ENCODE measurements around the gene GPR84. TPM values are rescaled to one million over a fixed set of nuclear protein-coding genes. Genes with fewer than 3 reads are reported as not detected.

GPR84 gene
- total and polyA plus RNA-seq, 2 of the 8 experiments (the other 6 are each of a cell fraction or from before 2014, with no cell fraction given), result 0.09 TPM; not detected in 1

- Histone ChIP-seq H2BK12ac (ENCODE audit: low read depth, low read length) (no peak overlapping the region), H2BK20ac (ENCODE audit: low read length) (no peak overlapping the region), H3K79me2 (ENCODE audit: control insufficient read depth in 1 of 2, insufficient read depth in 2 of 2, low read length in 2 of 2) (no peaks in the 10 kb centered on the region), H3K4me2 (ENCODE audit: insufficient read depth in 1 of 2, low read depth in 2 of 2, low read length in 2 of 2) (no peak overlapping the region), H2BK120ac (replicated peaks; ENCODE audit: low read depth, low read length) (no peak overlapping the region), H3K4me1 (replicated peaks in 1 of 4; ENCODE audit: control insufficient read depth in 3 of 4, insufficient read depth in 4 of 4, low read length in 3 of 4) (peaks cover 0 to 11% (median 9%) of the 10 kb centered on the region in 4 experiments; a peak in 6 of 7 replicates), H3K9ac (replicated peaks in 1 of 4; ENCODE audit: extremely low read depth in 1 of 4, low read depth in 3 of 4, low read length in 3 of 4) (no peak overlapping the region), H3K56ac (replicated peaks; ENCODE audit: insufficient read length, low read depth, low read length) (no peak overlapping the region), H3K27me3 (replicated peaks in 1 of 4; ENCODE audit: control insufficient read depth in 3 of 4, extremely low read depth in 1 of 4, insufficient read depth in 3 of 4, low read length in 3 of 4) (peaks cover 0 to 3% (median 1%) of the 10 kb centered on the region in 4 experiments; a peak in 2 of 7 replicates), H4K8ac (ENCODE audit: extremely low read depth, insufficient read depth, low read length) (no peak overlapping the region), H2AFZ (ENCODE audit: low read length) (no peak overlapping the region), H4K5ac (ENCODE audit: insufficient read length, low read depth, low read length) (no peak overlapping the region), H3K23me2 (ENCODE audit: low read depth, low read length) (peaks cover 2% of the 10 kb centered on the region; the same call in 1 of the 2 replicates), H2AK5ac (ENCODE audit: low read depth, low read length) (no peak overlapping the region), H4K91ac (replicated peaks; ENCODE audit: insufficient read length, low read length) (no peak overlapping the region), H3K9me3 (ENCODE audit: insufficient read depth in 2 of 2, low read depth in 1 of 2, low read length in 1 of 2) (no peaks in the 10 kb centered on the region), H3K4ac (replicated peaks; ENCODE audit: insufficient read length, low read depth, low read length) (no peak overlapping the region), H3K14ac (ENCODE audit: insufficient read length) (no peak overlapping the region), H3K23ac (ENCODE audit: insufficient read length) (no peak overlapping the region), H3K36me3 (ENCODE audit: control insufficient read depth in 2 of 4, insufficient read depth in 4 of 4, low read length in 3 of 4) (peaks cover 0 to 12% (median 4%) of the 10 kb centered on the region in 4 experiments; a peak in 3 of 8 replicates), H3K27ac (ENCODE audit: low read depth, low read length) (no peak overlapping the region), H3K4me3 (ENCODE audit: extremely low read depth in 1 of 4, insufficient read depth in 2 of 4, low read depth in 3 of 4, low read length in 4 of 4) (no peak overlapping the region), H2BK15ac (ENCODE audit: low read length) (no peak overlapping the region), H3K79me1 (ENCODE audit: low read depth, low read length) (0 out of 2 replicates have a peak, but pooled peaks cover 2% of the 10 kb centered on the region), H2BK5ac (ENCODE audit: low read depth, low read length) (no peak overlapping the region), H3K18ac (ENCODE audit: extremely low read depth, low read length) (no peak overlapping the region), H4K20me1 (replicated peaks in 1 of 2; ENCODE audit: control insufficient read depth in 1 of 2, insufficient read depth in 2 of 2, low read length in 2 of 2) (peaks cover 11 to 13% of the 10 kb centered on the region in 2 experiments)
- CTCF ChIA-PET (ENCODE audit: partially characterized antibody), result interaction anchor here (2.2 to 2.4 kb wide), 2 partner anchors 24 to 83 kb away, joined by 5 to 9 read pairs; no protein-coding TSS in a partner anchor
- WGBS, 2 experiments (ENCODE audit: extremely low coverage in 1 of 2, insufficient coverage in 1 of 2, insufficient read length in 1 of 2, insufficient replicate concordance in 2 of 2, low coverage in 1 of 2, low lambda C conversion rate in 2 of 2, missing lambda C conversion rate in 1 of 2), result 87% methylated on average over 2 of the region's 2 CpGs; no CpG with 5 or more reads in 1 of the 2 experiments
- FAIRE-seq (no peak), DNase-seq (ENCODE audit: low read depth in 1 of 2, low spot score in 2 of 2) (no peak)
- POLR2A ChIA-PET (ENCODE audit: partially characterized antibody), result interaction anchor here (0.6 to 1.5 kb wide), 3 partner anchors 9 to 94 kb away, joined by 3 to 4 read pairs (median 4); no protein-coding TSS in a partner anchor
- no peak for TF ChIP-seq ASH2L (IDR thresholded peaks at IDR 0.05; ENCODE audit: low read length)
- no peak for TF ChIP-seq JUND (IDR thresholded peaks at IDR 0.05; ENCODE audit: low read length)
- TF ChIP-seq ZNF274 (IDR thresholded peaks at IDR 0.05; ENCODE audit: borderline replicate concordance, extremely low read depth, low read length), result no peak
- TF ChIP-seq SIX5 (IDR thresholded peaks at IDR 0.05; ENCODE audit: low read depth, low read length), result no peak
- no peak for TF ChIP-seq EZH2 (IDR thresholded peaks at IDR 0.05; ENCODE audit: low read depth, low read length, severe bottlenecking)
- no peak for TF ChIP-seq SAP30 (IDR thresholded peaks at IDR 0.05; ENCODE audit: insufficient read depth, insufficient replicate concordance, low read length)
- no peak for TF ChIP-seq CTBP2 (IDR thresholded peaks at IDR 0.05; ENCODE audit: borderline replicate concordance, insufficient read depth, insufficient read length, low read length)
- no peak for TF ChIP-seq TEAD4 (IDR thresholded peaks at IDR 0.05; ENCODE audit: low read depth, low read length)
- no peak for TF ChIP-seq CEBPB (IDR thresholded peaks at IDR 0.05; ENCODE audit: low read depth, low read length)
- no peak for TF ChIP-seq EGR1 (IDR thresholded peaks at IDR 0.05; ENCODE audit: borderline replicate concordance, low read depth, low read length)
- no peak for TF ChIP-seq CBX5 (IDR thresholded peaks at IDR 0.05; ENCODE audit: low read depth, low read length)
- no peak for TF ChIP-seq PHF8 (conservative IDR thresholded peaks at IDR 0.05; ENCODE audit: low read depth, low read length)
- TF ChIP-seq GTF2F1 (IDR thresholded peaks at IDR 0.05; ENCODE audit: borderline replicate concordance, low read depth, low read length), result no peak
Measured at GRCh38 chr12:54375259-54375579, 10.9 kb upstream of the GPR84 start.

Measured in H1 (cell line).